PC-3 (cell line): ENCODE results near the gene RSRC1. TPM values are rescaled to one million over a fixed set of nuclear protein-coding genes. Genes with fewer than 3 reads are reported as not detected.
"Not testable (repeated sequence)": the region's sequence is repeated elsewhere in the genome, so short reads cannot be mapped to it uniquely, and the experiment has no call there.

Source experiments
- ATAC-seq: fragments of 200-7000 bp; cut with Tn5 transposase; 2 replicates; pipeline ENCODE4 v1.9.1; 2020; ENCODE audit warnings: mild to moderate bottlenecking, moderate library complexity
- BruUV-seq: library from RNA; stranded (reverse); fragments of 400-500 nt; replicated peaks from 2 replicates; lab custom pipeline; 2021; lab: Mats Ljungman, UMichigan
- CTCF ChIA-PET: fragments of 300-600 bp; sonication (Branson Sonifier 250); formaldehyde crosslinking; loops from one replicate; lab custom pipeline; 2022; ENCODE audit warnings: antibody characterized with exemption; lab: Charles Lee
- POLR2A ChIA-PET: fragments of 300-600 bp; sonication (Branson Sonifier 250); formaldehyde crosslinking; loops from one replicate; lab custom pipeline; 2022; ENCODE audit warnings: antibody characterized with exemption; ENCODE audit not compliant: unreplicated experiment; lab: Charles Lee
- DNase-seq: peaks from one replicate; pipeline ENCODE4 v3.0.0-alpha.2; 2015
- H2AFZ ChIP-seq: fragments of 300-600 bp; sonication (generic); 2 replicates; pipeline ENCODE4 v1.6.0; 2016; ENCODE audit warnings: antibody characterized with exemption, low read length
- H3F3A ChIP-seq: fragments of 300-600 bp; sonication (generic); one replicate; pipeline ENCODE4 v1.6.0; 2017; ENCODE audit warnings: antibody characterized with exemption, low read length, control low read depth, mild to moderate bottlenecking; ENCODE audit not compliant: unreplicated experiment
- H3K27ac ChIP-seq: fragments of 300-600 bp; sonication (generic); 2 replicates; pipeline ENCODE4 v1.5.1; 2016; ENCODE audit warnings: mild to moderate bottlenecking, low read length
- H3K27me3 ChIP-seq: fragments of 300-600 bp; sonication (generic); 2 replicates; pipeline ENCODE4 v1.6.1; 2016; ENCODE audit warnings: low read length, mixed read lengths
- H3K36me3 ChIP-seq: fragments of 300-600 bp; sonication (generic); 2 replicates; pipeline ENCODE4 v1.6.1; 2016; ENCODE audit warnings: low read depth, mixed run types, low read length, mixed read lengths
- H3K4me1 ChIP-seq: fragments of 300-600 bp; sonication (generic); 2 replicates; pipeline ENCODE4 v1.5.1; 2016; ENCODE audit warnings: low read length; ENCODE audit not compliant: insufficient read depth
- H3K4me2 ChIP-seq: fragments of 300-600 bp; sonication (generic); 2 replicates; pipeline ENCODE4 v1.6.0; 2016; ENCODE audit warnings: low read length
- H3K4me3 ChIP-seq: fragments of 300-600 bp; sonication (generic); 2 replicates; pipeline ENCODE4 v1.5.1; 2016; ENCODE audit warnings: mild to moderate bottlenecking, low read length, mixed read lengths
- H3K79me2 ChIP-seq: fragments of 300-600 bp; sonication (generic); 2 replicates; pipeline ENCODE4 v1.6.1; 2017; ENCODE audit warnings: low read length, mixed read lengths
- H3K9ac ChIP-seq: fragments of 300-600 bp; sonication (generic); 2 replicates; pipeline ENCODE4 v1.6.0; 2016; ENCODE audit warnings: mild to moderate bottlenecking, low read length
- H3K9me2 ChIP-seq: fragments of 300-600 bp; sonication (generic); replicated peaks from 2 replicates; pipeline ENCODE4 v1.6.1; 2016; ENCODE audit warnings: mixed run types, low read length, mixed read lengths
- H3K9me3 ChIP-seq: fragments of 300-600 bp; sonication (generic); 2 replicates; pipeline ENCODE4 v1.6.1; 2016; ENCODE audit warnings: low read length, mixed read lengths
- H4K20me1 ChIP-seq: fragments of 300-600 bp; sonication (generic); 2 replicates; pipeline ENCODE4 v1.6.1; 2016; ENCODE audit warnings: low read length, mixed read lengths
- CTCF ChIP-seq: fragments of 300-600 bp; sonication (generic); conservative IDR thresholded peaks from 2 replicates; pipeline ENCODE4 v1.5.1; 2017; ENCODE audit warnings: antibody characterized with exemption, low read depth, mild to moderate bottlenecking, low read length
- EZH2 ChIP-seq: fragments of 300-600 bp; sonication (generic); IDR thresholded peaks from one replicate; pipeline ENCODE4 v1.6.1; 2017; ENCODE audit warnings: antibody characterized with exemption, mild to moderate bottlenecking, low read length; ENCODE audit not compliant: unreplicated experiment
- EZH2phosphoT487 ChIP-seq: fragments of 300-600 bp; sonication (generic); IDR thresholded peaks from 2 replicates; pipeline ENCODE4 v1.6.1; 2018; ENCODE audit warnings: mild to moderate bottlenecking, antibody characterized with exemption, low read length, borderline replicate concordance
- intact Hi-C: fragments of 100-400 bp; cut with micrococcal nuclease; formaldehyde crosslinking; loops from 2 replicates; pipeline ENCODE4 v1.9.0; 2023
- total RNA-seq: library from RNA; depleted of rRNA; stranded (reverse); fragments of >200 nt; gene quantifications from 2 replicates; pipeline ENCODE4 v1.2.3, GENCODE V29; 2014

RSRC1 gene
- total RNA-seq, 1 experiment from 2014 or later = 39.5 TPM

DNA sequence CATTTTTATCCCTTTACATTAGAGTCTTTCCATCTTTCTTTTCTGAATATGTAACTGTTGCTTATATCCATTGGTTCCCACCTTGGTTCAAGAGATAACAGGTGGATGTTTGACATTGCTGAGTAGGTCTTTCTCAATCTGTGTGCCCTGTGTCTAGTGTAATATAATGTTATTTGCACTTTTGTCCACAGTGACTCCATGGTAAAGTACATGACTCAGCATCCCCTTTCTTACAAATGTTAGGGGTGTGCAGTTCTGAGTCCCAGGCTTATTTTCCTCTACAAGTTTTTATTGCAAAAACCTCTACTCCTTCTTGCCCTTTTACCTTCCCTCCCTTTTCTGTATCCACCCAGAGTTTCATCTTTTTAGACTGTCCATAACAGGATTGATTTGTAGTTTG lies 116.5 kb downstream of the RSRC1 start:
- Histone ChIP-seq H3K27me3 (no peaks in the 10 kb centered on the region), H3K36me3 (no peaks in the 10 kb centered on the region), H3K9me2 (no peaks in the 10 kb centered on the region), H3K27ac (no peak overlapping the region), H3K9me3 (no peaks in the 10 kb centered on the region), H3F3A (no peaks in the 10 kb centered on the region), H3K79me2 (no peaks in the 10 kb centered on the region), H3K9ac (no peak overlapping the region), H4K20me1 (no peaks in the 10 kb centered on the region), H3K4me3 (no peak overlapping the region), H3K4me1 (peaks cover 7% of the 10 kb centered on the region; the same call in 1 of the 2 replicates), H2AFZ (no peak overlapping the region), H3K4me2 (no peak overlapping the region)
- no peak for DNase-seq
- POLR2A ChIA-PET = no interaction called here
- no TSS peak for BruUV-seq
- CTCF ChIA-PET = no interaction called here
- TF ChIP-seq CTCF (no peak), EZH2phosphoT487 (no peak), EZH2 (no peak)
- intact Hi-C loops = no loop called here
- no peak for ATAC-seq

- POLR2A ChIA-PET, H3K9me2 ChIP-seq, H3K79me2 ChIP-seq, H3K4me3 ChIP-seq, H2AFZ ChIP-seq, H3K4me2 ChIP-seq, ATAC-seq, H3K27ac ChIP-seq, H3F3A ChIP-seq, BruUV-seq, H3K27me3 ChIP-seq, intact Hi-C loops, H3K36me3 ChIP-seq, H4K20me1 ChIP-seq, H3K9me3 ChIP-seq, H3K4me1 ChIP-seq, CTCF ChIA-PET, DNase-seq, H3K9ac ChIP-seq: not testable (repeated sequence)
Measured at GRCh38 chr3:158228942-158229341, 119.1 kb downstream of the RSRC1 start.

DNA sequence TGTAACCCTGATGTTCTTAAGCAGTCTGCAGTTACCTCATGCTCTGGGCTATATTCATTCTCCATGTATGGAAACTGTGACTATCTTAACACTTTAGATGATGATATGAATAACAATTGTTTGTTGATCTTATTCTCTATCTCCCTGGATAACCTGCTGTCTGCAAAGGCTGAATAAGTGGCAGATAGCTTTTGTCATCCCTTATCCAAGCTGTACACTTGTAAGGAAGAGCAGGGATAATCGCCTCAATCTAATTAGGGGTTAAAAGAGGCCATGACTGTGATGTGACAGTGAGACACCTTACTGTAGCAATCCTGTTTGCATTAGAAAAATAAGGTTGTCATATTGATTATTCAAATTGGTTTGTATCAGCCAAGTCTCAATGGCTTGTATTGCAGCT lies 123.9 kb downstream of the RSRC1 start:
- CTCF ChIA-PET = no interaction called here
- BruUV-seq = no TSS peak
- no peaks in the 10 kb centered on the region for H3K9me3 ChIP-seq
- H3K9me2 ChIP-seq = no peaks in the 10 kb centered on the region
- DNase-seq (no peak), ATAC-seq (no peak)
- TF ChIP-seq CTCF = no peak
- no peak for TF ChIP-seq EZH2
- TF ChIP-seq EZH2phosphoT487 = no peak
- H3K36me3 ChIP-seq = no peaks in the 10 kb centered on the region
- POLR2A ChIA-PET = no interaction called here
- H3K9ac ChIP-seq = no peak overlapping the region
- H3K79me2 ChIP-seq = no peaks in the 10 kb centered on the region
- no peak overlapping the region for H2AFZ ChIP-seq
- no peak overlapping the region for H3K4me3 ChIP-seq
- no peaks in the 10 kb centered on the region for H3F3A ChIP-seq
- H3K27me3 ChIP-seq = no peaks in the 10 kb centered on the region
- intact Hi-C loops = no loop called here
- no peaks in the 10 kb centered on the region for H4K20me1 ChIP-seq
- no peak overlapping the region for H3K4me2 ChIP-seq
- H3K4me1 ChIP-seq = no peaks in the 10 kb centered on the region
- H3K27ac ChIP-seq = no peak overlapping the region
